ENCODE results near the gene ROBO4. TPM values are rescaled to one million over a fixed set of nuclear protein-coding genes. Genes with fewer than 3 reads are reported as not detected.

ROBO4 gene
- total RNA-seq, 1 experiment from 2014 or later = not detected

DNA sequence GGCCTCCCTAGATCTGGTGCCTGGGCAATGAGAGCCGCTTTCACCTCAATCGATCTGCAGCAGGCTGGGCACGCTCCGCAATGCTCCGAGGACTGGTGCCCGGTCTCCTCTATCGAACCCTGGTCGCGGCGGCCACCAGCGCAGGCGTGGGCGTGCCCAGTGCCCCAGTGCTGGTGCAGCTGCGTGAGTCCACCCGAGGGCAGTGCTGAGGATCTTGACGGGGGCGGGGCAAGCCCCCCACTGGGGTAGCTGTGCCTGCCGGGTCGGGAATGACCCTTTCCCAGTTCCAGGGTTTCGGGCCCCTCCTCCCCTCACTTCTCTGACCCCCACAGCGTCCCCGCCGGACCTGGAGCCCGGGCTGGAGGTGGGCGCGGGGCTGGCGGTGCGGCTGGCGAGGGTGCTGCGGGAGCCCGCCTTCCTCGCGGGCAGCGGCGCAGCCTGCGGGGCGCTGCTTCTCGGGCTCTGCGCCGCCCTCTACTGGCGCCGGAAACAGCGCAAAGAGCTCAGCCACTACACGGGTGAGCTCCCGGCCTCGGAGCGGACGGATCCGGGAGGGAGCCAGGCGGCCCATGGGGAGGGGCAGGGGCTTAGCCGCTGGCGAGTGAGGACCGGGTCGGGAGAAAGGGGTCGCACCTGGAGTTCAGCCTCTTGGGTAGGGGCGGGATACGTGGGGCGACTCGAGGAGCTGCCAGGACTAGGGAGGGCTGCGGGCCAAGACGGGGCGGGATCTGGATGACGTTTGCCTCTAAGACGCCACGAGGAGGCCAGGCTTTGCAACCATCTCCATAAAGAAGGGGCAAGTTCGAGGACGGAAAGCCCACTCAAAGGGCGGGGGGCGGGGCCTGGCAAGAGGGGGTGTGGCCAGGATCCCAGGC, 21.5 kb downstream of the ROBO4 start (continued):
- TF ChIP-seq, protein P1, sequence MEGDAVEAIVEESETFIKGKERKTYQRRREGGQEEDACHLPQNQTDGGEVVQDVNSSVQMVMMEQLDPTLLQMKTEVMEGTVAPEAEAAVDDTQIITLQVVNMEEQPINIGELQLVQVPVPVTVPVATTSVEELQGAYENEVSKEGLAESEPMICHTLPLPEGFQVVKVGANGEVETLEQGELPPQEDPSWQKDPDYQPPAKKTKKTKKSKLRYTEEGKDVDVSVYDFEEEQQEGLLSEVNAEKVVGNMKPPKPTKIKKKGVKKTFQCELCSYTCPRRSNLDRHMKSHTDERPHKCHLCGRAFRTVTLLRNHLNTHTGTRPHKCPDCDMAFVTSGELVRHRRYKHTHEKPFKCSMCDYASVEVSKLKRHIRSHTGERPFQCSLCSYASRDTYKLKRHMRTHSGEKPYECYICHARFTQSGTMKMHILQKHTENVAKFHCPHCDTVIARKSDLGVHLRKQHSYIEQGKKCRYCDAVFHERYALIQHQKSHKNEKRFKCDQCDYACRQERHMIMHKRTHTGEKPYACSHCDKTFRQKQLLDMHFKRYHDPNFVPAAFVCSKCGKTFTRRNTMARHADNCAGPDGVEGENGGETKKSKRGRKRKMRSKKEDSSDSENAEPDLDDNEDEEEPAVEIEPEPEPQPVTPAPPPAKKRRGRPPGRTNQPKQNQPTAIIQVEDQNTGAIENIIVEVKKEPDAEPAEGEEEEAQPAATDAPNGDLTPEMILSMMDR (IDR thresholded peaks at IDR 0.05 in 2 of 3, conservative IDR thresholded peaks at IDR 0.05 in 1 of 3; ENCODE audit: borderline replicate concordance in 1 of 3, insufficient read depth in 1 of 3, low read depth in 2 of 3, low read length in 2 of 3) = peak; percentile 58 to 67 (median 66)
- TF ChIP-seq JUND (IDR thresholded peaks at IDR 0.05) (no peak), EGR1 (IDR thresholded peaks at IDR 0.05; ENCODE audit: low read depth) (peak; percentile 96), EZH2 (IDR thresholded peaks at IDR 0.05) (no peak)

DNA sequence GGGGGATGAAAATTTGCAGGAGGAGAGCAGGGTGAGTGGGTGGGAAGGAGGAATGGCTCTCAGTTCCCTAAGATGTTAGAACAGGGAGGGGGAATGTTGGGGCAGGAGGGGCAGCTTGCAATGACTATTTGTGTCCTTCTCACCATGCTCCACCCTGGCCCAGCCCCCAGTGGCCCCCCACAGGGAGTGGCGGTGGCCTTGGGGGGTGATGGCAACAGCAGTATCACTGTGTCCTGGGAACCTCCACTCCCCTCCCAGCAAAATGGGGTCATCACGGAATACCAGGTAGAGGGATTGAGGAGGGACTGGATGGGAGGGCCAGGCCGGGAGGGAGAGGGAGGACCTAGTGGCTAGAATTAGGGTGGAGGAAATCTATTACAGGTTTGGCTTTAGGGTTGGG, 22.3 kb downstream of the ROBO4 start:
- Histone ChIP-seq H2AFZ (ENCODE audit: low read depth, low read length, poor library complexity, severe bottlenecking) (no peak overlapping the region), H3K27me3 (ENCODE audit: insufficient read depth, low read length) (peaks cover 6% of the 10 kb centered on the region; the same call in 1 of the 2 replicates), H3K4me3 (replicated peaks in 1 of 2; ENCODE audit: low read depth in 1 of 2, low read length in 2 of 2) (peak overlapping the region; percentile 58 to 61), H3K4me1 (ENCODE audit: control insufficient read depth in 1 of 2, insufficient read depth in 2 of 2, low read length in 2 of 2) (peaks cover 12 to 23% of the 10 kb centered on the region in 2 experiments), H3K4me2 (ENCODE audit: low read length) (peak overlapping the region; percentile 90), H3K79me2 (ENCODE audit: insufficient read depth, low read length) (no peaks in the 10 kb centered on the region), H3K9ac (ENCODE audit: low read length) (peak overlapping the region; percentile 71), H3K9me2 (ENCODE audit: insufficient read depth) (no peaks in the 10 kb centered on the region), H3K27ac (ENCODE audit: low read depth, low read length) (peak overlapping the region; percentile 83), H3K9me3 (ENCODE audit: control insufficient read depth in 1 of 2, insufficient read depth in 1 of 2, low read depth in 1 of 2, low read length in 2 of 2) (no peaks in the 10 kb centered on the region), H4K20me1 (ENCODE audit: insufficient read depth) (no peaks in the 10 kb centered on the region), H3K36me3 (ENCODE audit: control insufficient read depth in 1 of 2, insufficient read depth in 2 of 2, low read length in 2 of 2) (no peaks in the 10 kb centered on the region)
- RAD21 ChIA-PET (ENCODE audit: low non-redundant PET in 1 of 2, low total read pairs in 2 of 2, uncharacterized antibody in 2 of 2, unreplicated experiment in 2 of 2) = no interaction called here
- no peak for ATAC-seq
- CTCF ChIA-PET = interaction anchor here (1.0 to 1.9 kb wide), 16 partner anchors 8 to 558 kb away, joined by 3 to 15 read pairs (median 6); partner anchors contain the start of genes CCDC15 and ROBO4
- intact Hi-C loops (cut with micrococcal nuclease) = loop anchor here (2.0 kb wide), 1 partner anchor 553 kb away; no protein-coding TSS in a partner anchor
- no peak for TF ChIP-seq CBX3 (IDR thresholded peaks at IDR 0.05; ENCODE audit: low read depth)
- TF ChIP-seq, protein P2, sequence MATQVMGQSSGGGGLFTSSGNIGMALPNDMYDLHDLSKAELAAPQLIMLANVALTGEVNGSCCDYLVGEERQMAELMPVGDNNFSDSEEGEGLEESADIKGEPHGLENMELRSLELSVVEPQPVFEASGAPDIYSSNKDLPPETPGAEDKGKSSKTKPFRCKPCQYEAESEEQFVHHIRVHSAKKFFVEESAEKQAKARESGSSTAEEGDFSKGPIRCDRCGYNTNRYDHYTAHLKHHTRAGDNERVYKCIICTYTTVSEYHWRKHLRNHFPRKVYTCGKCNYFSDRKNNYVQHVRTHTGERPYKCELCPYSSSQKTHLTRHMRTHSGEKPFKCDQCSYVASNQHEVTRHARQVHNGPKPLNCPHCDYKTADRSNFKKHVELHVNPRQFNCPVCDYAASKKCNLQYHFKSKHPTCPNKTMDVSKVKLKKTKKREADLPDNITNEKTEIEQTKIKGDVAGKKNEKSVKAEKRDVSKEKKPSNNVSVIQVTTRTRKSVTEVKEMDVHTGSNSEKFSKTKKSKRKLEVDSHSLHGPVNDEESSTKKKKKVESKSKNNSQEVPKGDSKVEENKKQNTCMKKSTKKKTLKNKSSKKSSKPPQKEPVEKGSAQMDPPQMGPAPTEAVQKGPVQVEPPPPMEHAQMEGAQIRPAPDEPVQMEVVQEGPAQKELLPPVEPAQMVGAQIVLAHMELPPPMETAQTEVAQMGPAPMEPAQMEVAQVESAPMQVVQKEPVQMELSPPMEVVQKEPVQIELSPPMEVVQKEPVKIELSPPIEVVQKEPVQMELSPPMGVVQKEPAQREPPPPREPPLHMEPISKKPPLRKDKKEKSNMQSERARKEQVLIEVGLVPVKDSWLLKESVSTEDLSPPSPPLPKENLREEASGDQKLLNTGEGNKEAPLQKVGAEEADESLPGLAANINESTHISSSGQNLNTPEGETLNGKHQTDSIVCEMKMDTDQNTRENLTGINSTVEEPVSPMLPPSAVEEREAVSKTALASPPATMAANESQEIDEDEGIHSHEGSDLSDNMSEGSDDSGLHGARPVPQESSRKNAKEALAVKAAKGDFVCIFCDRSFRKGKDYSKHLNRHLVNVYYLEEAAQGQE (IDR thresholded peaks at IDR 0.05; ENCODE audit: low read depth) = no peak
- TF ChIP-seq CEBPB (IDR thresholded peaks at IDR 0.05; ENCODE audit: low read depth) = no peak
- no peak for TF ChIP-seq SRF (IDR thresholded peaks at IDR 0.05; ENCODE audit: low read depth)
- TF ChIP-seq JUND (IDR thresholded peaks at IDR 0.05) = no peak
- TF ChIP-seq ZFX (IDR thresholded peaks at IDR 0.05) = no peak
- TF ChIP-seq, protein P3, sequence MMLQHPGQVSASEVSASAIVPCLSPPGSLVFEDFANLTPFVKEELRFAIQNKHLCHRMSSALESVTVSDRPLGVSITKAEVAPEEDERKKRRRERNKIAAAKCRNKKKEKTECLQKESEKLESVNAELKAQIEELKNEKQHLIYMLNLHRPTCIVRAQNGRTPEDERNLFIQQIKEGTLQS (IDR thresholded peaks at IDR 0.05) = no peak
- TF ChIP-seq SP1 (IDR thresholded peaks at IDR 0.05; ENCODE audit: low read depth) = no peak
- TSS peak; percentile 90 for BruUV-seq (replicated peaks)
- no peak for DNase-seq (ENCODE audit: low read depth, low spot score)
- POLR2A ChIA-PET = interaction anchor here (0.9 to 1.6 kb wide), 6 partner anchors 17 to 249 kb away, joined by 3 to 19 read pairs (median 6); partner anchors contain the start of genes CCDC15 and ROBO4

All from HCT116 (cell line).